Measurements from ENCODE around the gene ACP7.

DNA sequence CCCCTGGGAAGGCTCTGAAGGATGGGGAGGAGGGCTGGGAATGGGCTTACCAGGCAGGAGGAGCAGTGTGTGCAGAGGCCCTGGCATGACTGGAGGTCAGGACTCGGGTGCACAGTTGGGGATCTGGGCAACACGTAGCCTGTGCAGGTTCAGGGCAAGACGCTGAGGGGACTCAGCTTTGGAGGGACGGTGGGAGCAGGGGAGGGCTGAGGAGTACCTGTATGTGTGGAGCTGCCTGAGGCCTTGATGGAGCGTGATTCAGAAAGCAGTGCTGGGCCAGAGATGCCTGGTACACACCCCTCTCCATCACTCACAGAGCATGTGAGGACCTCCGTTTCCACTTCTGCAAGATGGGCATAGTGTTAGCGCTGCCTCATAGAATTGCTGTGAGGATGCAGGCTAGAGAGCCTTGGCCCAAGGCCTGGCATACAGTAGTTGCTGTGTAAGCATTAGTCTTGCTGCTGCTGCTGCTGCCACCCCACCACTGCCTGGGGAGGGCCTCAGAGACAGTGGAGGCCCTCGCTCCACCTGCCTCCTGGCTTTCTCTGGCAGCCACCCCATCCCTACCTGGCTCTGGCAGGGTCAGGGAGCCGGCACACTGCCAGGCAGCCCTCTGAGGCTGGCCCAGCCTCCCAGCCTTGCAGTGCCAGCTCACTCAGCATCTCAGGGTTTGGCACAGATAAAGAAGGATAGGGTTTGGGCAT, 43.8 kb downstream of the ACP7 start:
- TF ChIP-seq POLR2A (IDR thresholded peaks at IDR 0.05) = no peak
- TF ChIP-seq, protein P1, sequence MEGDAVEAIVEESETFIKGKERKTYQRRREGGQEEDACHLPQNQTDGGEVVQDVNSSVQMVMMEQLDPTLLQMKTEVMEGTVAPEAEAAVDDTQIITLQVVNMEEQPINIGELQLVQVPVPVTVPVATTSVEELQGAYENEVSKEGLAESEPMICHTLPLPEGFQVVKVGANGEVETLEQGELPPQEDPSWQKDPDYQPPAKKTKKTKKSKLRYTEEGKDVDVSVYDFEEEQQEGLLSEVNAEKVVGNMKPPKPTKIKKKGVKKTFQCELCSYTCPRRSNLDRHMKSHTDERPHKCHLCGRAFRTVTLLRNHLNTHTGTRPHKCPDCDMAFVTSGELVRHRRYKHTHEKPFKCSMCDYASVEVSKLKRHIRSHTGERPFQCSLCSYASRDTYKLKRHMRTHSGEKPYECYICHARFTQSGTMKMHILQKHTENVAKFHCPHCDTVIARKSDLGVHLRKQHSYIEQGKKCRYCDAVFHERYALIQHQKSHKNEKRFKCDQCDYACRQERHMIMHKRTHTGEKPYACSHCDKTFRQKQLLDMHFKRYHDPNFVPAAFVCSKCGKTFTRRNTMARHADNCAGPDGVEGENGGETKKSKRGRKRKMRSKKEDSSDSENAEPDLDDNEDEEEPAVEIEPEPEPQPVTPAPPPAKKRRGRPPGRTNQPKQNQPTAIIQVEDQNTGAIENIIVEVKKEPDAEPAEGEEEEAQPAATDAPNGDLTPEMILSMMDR (IDR thresholded peaks at IDR 0.05) = no peak

All from adrenal gland (tissue), 5 donors.